DOHH2 (cell line): Measurements from ENCODE around the gene SPOPL.

ENCODE experiments used
- EZH2phosphoT487 ChIP-seq: fragments of 200-600 bp; sonication (generic); IDR thresholded peaks from 2 replicates; pipeline ENCODE4 v1.6.1; 2017; ENCODE audit warnings: borderline replicate concordance, mild to moderate bottlenecking, antibody characterized with exemption, low read length, moderate library complexity, mixed read lengths
- TF ChIP-seq, protein P1 (sequence below): fragments of 200-600 bp; sonication (generic); IDR thresholded peaks from one replicate; pipeline ENCODE4 v1.5.1; 2014; ENCODE audit warnings: antibody characterized with exemption, mild to moderate bottlenecking, low read depth, low read length; ENCODE audit not compliant: poor library complexity, severe bottlenecking

DNA sequence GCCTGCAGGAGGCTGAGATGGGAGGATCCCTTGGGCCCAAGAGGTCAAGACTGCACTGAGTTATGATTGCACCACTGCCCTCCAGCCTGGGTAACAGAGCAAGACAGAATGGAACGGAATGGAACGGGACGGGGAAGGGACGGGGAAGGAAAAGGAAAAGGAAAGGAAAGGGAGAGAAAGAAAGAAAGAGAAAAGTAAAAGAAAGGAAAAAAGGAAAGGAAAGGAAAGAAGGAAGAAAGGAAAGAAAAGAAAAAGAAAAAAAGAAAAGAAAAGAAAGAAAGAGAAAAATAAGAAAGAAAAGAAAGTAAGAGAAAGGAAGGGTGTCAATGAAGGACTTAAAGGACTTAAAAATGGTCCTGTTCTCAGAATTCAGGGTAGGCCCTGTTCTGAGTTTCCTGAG is 4.3 kb upstream of the SPOPL start:
- TF ChIP-seq, protein P1, sequence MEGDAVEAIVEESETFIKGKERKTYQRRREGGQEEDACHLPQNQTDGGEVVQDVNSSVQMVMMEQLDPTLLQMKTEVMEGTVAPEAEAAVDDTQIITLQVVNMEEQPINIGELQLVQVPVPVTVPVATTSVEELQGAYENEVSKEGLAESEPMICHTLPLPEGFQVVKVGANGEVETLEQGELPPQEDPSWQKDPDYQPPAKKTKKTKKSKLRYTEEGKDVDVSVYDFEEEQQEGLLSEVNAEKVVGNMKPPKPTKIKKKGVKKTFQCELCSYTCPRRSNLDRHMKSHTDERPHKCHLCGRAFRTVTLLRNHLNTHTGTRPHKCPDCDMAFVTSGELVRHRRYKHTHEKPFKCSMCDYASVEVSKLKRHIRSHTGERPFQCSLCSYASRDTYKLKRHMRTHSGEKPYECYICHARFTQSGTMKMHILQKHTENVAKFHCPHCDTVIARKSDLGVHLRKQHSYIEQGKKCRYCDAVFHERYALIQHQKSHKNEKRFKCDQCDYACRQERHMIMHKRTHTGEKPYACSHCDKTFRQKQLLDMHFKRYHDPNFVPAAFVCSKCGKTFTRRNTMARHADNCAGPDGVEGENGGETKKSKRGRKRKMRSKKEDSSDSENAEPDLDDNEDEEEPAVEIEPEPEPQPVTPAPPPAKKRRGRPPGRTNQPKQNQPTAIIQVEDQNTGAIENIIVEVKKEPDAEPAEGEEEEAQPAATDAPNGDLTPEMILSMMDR, result no peak
- no peak for TF ChIP-seq EZH2phosphoT487
